Measurements from ENCODE around the gene HOXB2.

GRCh38 chr17:48574505-48575065 lies 29.7 kb upstream of the HOXB2 start:
- TF ChIP-seq GATAD2A (IDR thresholded peaks at IDR 0.05) (no peak), JUNB (CRISPR knock-in tag; conservative IDR thresholded peaks at IDR 0.05) (no peak), THRA (IDR thresholded peaks at IDR 0.05) (no peak), HNRNPL (IDR thresholded peaks at IDR 0.05; ENCODE audit: low read depth, low read length) (no peak), RAD21 (CRISPR knock-in tag; conservative IDR thresholded peaks at IDR 0.05 in 1 of 2, IDR thresholded peaks at IDR 0.05 in 1 of 2) (no peak), CEBPG (CRISPR knock-in tag; IDR thresholded peaks at IDR 0.05) (no peak), CEBPG (tag; conservative IDR thresholded peaks at IDR 0.05 in 1 of 2, IDR thresholded peaks at IDR 0.05 in 1 of 2) (no peak)
